ENCODE measurements around the gene ANKRD29.
"Not testable (repeated sequence)": the region's sequence is repeated elsewhere in the genome, so short reads cannot be mapped to it uniquely, and the experiment has no call there.

Gene ANKRD29

GRCh38 chr18:23583071-23583865 lies 79.4 kb downstream of the ANKRD29 start:
- DNase-seq (ENCODE audit: low read depth in 2 of 2): no peak

- DNase-seq (ENCODE audit: low read depth in 2 of 2): no peak
Observed at GRCh38 chr18:23580677-23581367, 81.9 kb downstream of the ANKRD29 start.

- DNase-seq (ENCODE audit: low read depth in 2 of 2): no peak
Observed at GRCh38 chr18:23578891-23579653, 83.6 kb downstream of the ANKRD29 start.

- DNase-seq (ENCODE audit: low read depth in 2 of 2): no peak
Observed at GRCh38 chr18:23578067-23578701, 84.5 kb downstream of the ANKRD29 start.

- not testable (repeated sequence) for DNase-seq (ENCODE audit: low read depth in 2 of 2)
Observed at GRCh38 chr18:23577521-23577920, 85.2 kb downstream of the ANKRD29 start.

DNA sequence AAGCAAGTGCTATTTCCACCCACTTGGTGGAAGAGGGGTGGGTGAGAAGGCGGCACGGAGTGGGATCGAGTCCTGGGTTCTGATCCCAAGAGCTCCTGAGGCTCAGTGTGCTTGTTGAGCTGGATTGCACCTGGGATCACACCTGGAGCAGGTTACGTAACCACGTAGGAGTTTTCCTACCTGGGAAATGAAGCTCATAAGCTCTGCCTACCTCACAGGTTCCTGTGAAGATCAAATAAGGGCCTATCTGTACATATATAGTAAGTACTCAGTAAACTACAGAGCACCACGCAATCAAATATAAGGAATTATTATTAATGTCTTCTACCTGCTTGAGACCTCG lies 87.4 kb downstream of the ANKRD29 start:
- no peak for DNase-seq (ENCODE audit: low read depth in 2 of 2)

DNA sequence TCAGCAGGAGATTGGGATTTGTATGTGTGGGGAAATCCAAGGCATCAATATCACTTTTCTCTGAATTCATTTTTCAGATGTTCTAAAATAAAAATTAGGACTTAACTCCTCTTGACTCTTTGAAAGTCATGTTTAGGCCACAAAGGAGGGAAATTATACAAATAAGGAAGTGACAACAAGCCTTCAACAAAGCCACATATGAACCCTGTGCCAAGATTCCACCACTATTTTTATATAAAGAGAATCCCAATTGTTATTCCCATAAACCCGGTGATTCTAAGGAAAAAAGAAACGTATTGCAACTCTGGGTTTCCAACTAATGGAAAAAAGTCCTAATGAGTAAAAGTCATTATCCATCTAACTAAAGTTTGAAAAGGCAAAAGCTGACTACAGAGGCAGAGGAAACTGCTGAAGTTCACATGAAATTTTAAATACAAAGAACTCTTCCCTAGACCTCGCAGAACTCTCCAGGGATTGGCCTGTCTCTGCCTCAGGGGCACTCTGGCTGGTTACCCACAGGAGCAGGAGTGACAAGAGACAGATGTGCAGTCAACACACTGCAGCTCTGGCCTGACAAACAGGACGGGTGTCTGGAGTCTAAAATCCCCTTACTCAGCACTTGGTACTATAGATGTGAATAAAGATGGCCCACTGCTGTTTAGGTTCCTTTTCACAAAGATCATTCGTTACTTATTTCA lies 88.0 kb downstream of the ANKRD29 start:
- no peak for DNase-seq (ENCODE audit: low read depth in 2 of 2)

GRCh38 chr18:23573626-23574431 lies 88.9 kb downstream of the ANKRD29 start:
- DNase-seq (ENCODE audit: low read depth in 2 of 2): no peak

DNA sequence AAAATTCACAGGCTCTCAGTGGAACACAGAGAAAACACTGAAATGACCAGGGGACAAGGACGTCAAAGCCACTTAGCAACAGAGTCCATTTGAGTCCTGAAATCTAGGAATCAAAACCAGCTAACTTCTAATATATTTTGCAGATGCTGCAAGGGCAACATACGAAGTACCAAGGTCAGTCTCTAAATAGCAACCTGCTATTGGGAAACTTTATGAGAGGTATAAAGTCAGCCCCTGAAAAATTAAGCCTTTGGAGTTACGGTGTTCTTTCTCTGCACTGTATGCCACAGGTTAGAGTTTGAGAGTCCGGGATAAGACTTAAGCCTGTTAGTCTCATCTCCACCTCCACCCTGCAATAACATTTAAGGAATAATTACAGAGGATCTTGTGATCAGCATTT lies 89.7 kb downstream of the ANKRD29 start:
- no peak for DNase-seq (ENCODE audit: low read depth in 2 of 2)

GRCh38 chr18:23572570-23572969 lies 90.1 kb downstream of the ANKRD29 start:
- DNase-seq (ENCODE audit: low read depth in 2 of 2): no peak

DNA sequence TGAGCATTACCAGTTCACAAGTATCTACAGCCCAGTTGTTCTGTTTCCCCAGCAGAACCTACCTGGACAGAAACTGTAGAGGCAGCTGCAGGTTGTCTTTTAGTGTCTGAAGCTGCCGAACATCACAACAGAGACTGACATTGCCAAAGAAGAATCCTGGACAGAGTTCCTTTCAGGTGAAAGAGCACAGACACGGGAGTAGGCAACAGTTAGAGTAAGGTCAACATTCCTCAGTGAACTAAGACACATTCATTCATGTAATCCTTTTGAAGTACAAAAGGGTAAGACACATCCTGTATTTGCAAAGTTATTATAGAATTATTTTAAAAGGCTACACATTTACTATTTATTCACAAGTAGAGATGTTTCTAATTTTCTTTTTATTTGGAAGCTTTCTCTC lies 90.7 kb downstream of the ANKRD29 start:
- DNase-seq (ENCODE audit: low read depth in 2 of 2): no peak

- DNase-seq (ENCODE audit: low read depth in 2 of 2): no peak
Observed at GRCh38 chr18:23570912-23571504, 91.7 kb downstream of the ANKRD29 start.

DNA sequence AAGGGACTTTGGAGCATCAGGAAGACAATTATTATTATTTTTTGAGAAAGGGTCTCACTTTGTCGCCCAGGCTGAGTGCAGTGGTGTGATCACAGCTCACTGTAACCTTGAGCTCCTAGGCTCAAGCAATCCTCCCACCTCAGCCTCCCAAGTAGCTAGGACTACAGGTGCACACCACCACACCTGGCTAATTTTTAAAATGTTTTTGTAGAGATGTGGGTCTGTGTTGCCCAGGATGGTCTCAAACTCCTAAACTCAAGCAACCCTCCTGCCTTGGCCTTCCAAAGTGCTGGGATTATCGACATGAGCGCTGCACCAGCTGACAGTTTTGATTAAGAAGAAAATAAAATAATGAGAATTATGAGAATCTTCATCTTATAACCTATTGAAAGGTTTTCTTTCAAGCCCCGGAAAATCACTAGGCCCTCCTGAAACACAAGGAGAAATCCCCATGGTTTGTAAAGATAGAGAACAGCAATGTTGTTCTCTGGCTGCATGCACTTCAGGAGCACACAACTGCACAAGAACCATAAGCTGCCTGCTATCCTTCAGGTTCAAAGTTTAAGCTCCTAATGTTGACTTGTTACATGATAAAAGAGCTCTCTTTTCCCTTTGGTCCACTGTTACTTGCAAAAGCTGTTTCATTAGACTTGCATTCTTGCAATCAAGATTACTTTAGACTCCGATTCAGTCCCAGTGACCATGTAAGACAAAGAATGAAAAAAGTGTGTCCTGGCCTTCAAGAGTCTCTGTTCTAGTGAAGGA lies 93.2 kb downstream of the ANKRD29 start:
- no peak for DNase-seq (ENCODE audit: low read depth in 2 of 2)

DNA sequence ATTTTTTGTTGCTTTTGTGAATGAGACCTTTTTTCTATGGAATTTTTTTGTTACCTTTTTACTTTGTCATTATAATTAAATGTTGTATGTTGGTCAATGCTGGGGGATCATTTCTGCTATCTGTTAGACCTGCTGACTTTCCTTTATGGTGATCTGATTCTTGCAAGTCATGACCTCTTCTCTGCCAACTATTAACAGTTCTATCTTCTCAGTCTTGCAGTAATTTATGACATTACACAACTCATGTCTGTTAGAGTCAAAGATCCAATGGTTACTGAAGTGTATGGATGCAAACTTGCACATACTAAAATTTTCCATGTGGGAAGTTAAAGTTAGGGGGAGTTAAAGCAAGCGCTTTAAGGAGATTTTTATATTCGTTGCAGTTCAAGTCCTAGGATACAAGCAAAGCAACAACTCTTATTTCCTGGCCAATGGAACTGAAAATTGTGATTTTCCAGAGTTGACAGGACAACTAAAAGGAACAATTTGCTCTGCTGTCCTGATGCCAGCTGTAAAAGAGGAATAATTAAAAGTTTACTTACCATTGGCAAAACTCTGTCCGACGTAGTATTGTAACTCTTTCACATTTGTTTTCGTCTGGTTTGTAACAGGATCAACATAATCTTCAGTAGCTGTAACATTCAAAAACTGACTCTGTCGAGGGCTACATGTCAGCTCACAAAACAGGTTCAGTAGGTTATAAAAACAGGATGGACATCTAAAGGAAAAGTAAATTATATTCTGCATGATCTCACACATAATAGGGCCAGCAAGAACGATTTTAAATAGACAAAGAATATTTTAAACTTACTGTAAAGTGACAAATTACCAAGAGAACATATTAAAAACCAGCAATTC lies 94.2 kb downstream of the ANKRD29 start:
- no peak for DNase-seq (ENCODE audit: low read depth in 2 of 2)

- DNase-seq (ENCODE audit: low read depth in 2 of 2): no peak
Observed at GRCh38 chr18:23567671-23568070, 95.0 kb downstream of the ANKRD29 start.

DNA sequence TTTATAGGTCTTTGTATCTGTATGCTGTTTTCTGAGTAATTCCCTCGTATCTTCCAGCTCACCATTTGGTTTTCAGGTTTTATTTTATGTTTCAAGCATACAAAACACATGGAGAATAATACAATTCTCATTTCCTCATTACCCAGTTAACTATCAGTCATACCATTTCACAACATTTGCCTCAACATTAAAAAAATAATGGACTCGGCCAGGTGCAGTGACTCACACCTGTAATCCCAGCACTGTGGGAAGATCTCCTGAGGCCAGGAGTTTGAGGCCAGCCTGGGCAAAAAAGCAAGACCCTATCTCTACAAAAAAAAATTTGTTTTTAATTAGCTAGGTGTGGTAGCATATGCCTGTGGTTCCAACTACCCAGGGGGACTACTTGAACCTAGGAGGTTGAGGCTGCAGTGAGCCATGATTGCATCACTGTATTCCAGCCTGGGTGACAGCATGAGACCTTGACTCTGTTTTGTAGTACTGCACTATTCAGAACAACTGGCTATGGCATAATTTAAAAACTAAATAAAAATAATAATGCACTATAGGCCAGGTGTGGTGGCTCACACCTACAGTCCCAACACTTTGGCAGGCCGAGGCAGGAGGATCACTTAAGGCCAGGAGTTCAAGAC lies 96.7 kb downstream of the ANKRD29 start:
- DNase-seq (ENCODE audit: low read depth in 2 of 2): no peak

- DNase-seq (ENCODE audit: low read depth in 2 of 2): no peak
Observed at GRCh38 chr18:23563377-23564043, 99.2 kb downstream of the ANKRD29 start.

DNA sequence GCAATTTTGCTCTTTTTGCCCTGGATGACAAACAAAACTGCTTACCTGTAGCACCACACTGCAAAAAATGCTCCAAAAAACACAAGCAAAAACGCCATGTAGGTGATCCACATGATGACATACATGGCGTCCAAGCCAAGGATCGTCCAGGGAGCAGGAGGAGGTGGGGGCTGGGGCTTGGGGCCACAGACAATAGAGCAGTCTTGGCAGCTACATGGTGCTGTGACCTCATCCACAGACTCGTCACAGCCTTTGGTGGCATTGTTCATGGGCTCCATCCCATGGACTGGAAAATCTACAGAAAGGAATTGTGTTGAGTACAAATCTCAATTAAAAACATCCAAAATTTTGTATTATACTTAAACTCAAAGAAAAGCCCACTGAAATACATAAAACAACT lies 102.5 kb downstream of the ANKRD29 start:
- no peak for DNase-seq (ENCODE audit: low read depth in 2 of 2)

Measured in stimulated activated CD8-positive, alpha-beta memory T cell treated with anti-CD3 and anti-CD28 coated beads, Interleukin-2, amount 100 ng/mL, for 1 hour (primary cell).